CD4-positive, CD25-positive, alpha-beta regulatory T cell (primary cell): ENCODE measurements around the gene CFH. TPM values are rescaled to one million over a fixed set of nuclear protein-coding genes. Genes with fewer than 3 reads are reported as not detected.
A peak's percentile ranks its signal among the peaks of the same experiment; 100 is the strongest.

Experiments used
- ATAC-seq, 2 donors: fragments of 150-1000 bp; cut with Tn5 transposase; one replicate each; pipeline ENCODE4 v1.10.0; 2021; ENCODE audit warnings: low read depth in 2 of 2, moderate number of reproducible peaks in 2 of 2, moderate library complexity in 1 of 2
- DNase-seq, 3 donors: peaks; one replicate each; pipeline versions ENCODE4 v3.0.0 to v3.0.0-alpha.2; 2012 to 2022; ENCODE audit warnings: mixed read lengths in 1 of 3
- H3K27ac ChIP-seq: one replicate; pipeline ENCODE4 v1.7.0; 2013; ENCODE audit warnings: mild to moderate bottlenecking, low read length; ENCODE audit not compliant: insufficient read depth, poor library complexity, severe bottlenecking
- H3K27me3 ChIP-seq: one replicate; pipeline ENCODE4 v1.7.0; 2013; ENCODE audit warnings: low read length; ENCODE audit not compliant: control insufficient read depth, insufficient read depth
- H3K36me3 ChIP-seq: one replicate; pipeline ENCODE4 v1.7.0; 2013; ENCODE audit warnings: mild to moderate bottlenecking, low read length, moderate library complexity; ENCODE audit not compliant: control insufficient read depth, insufficient read depth
- H3K4me1 ChIP-seq: 2 replicates; pipeline ENCODE4 v1.7.0; 2013; ENCODE audit warnings: mild to moderate bottlenecking, low read length; ENCODE audit not compliant: insufficient read depth, control insufficient read depth, poor library complexity, severe bottlenecking
- H3K4me3 ChIP-seq: one replicate; pipeline ENCODE4 v1.7.0; 2013; ENCODE audit warnings: low read depth, mild to moderate bottlenecking, low read length, moderate library complexity
- H3K9me3 ChIP-seq, 2 experiments: 1 replicate in 1 of 2; 2 replicates in 1 of 2; pipeline ENCODE4 v1.7.0; 2013; ENCODE audit warnings: low read length in 2 of 2, mild to moderate bottlenecking in 1 of 2, moderate library complexity in 1 of 2; ENCODE audit not compliant: control insufficient read depth in 2 of 2
- H3K27ac Mint-ChIP-seq, 3 donors: one replicate each; pipeline ENCODE4 v1.8.0; 2020 to 2022; ENCODE audit warnings: mild to moderate bottlenecking in 3 of 3, mixed read lengths in 3 of 3, moderate library complexity in 2 of 3
- H3K27me3 Mint-ChIP-seq: one replicate; pipeline ENCODE4 v1.8.0; 2022; ENCODE audit warnings: mild to moderate bottlenecking, mixed read lengths
- H3K36me3 Mint-ChIP-seq: one replicate; pipeline ENCODE4 v1.8.0; 2020; ENCODE audit warnings: mixed read lengths
- H3K4me1 Mint-ChIP-seq, 4 donors: one replicate each; pipeline ENCODE4 v1.8.0; 2020 to 2022; ENCODE audit warnings: mixed read lengths in 4 of 4, mild to moderate bottlenecking in 1 of 4
- H3K4me3 Mint-ChIP-seq, 4 donors: one replicate each; pipeline ENCODE4 v1.8.0; 2020 to 2022; ENCODE audit warnings: mild to moderate bottlenecking in 4 of 4, mixed read lengths in 4 of 4, moderate library complexity in 3 of 4
- H3K9me3 Mint-ChIP-seq, 7 donors: one replicate each; pipeline ENCODE4 v1.8.0; 2020 to 2022; ENCODE audit warnings: mixed read lengths in 7 of 7, mild to moderate bottlenecking in 3 of 7, moderate library complexity in 2 of 7
- polyA plus RNA-seq, 4 donors: library from polyadenylated mRNA; unstranded; fragments of 300-500 nt; fragmentation: Illumina TruSeq; gene quantifications; one replicate each; pipeline ENCODE4 v1.2.3, GENCODE V29; 2021
- total RNA-seq: library from RNA; stranded (reverse); gene quantifications from one replicate; pipeline ENCODE4 v1.2.3, GENCODE V29; 2022

Gene CFH
- total and polyA plus RNA-seq, 5 donors from 2014 or later = 0.17 to 0.48 TPM; not detected in 3

DNA sequence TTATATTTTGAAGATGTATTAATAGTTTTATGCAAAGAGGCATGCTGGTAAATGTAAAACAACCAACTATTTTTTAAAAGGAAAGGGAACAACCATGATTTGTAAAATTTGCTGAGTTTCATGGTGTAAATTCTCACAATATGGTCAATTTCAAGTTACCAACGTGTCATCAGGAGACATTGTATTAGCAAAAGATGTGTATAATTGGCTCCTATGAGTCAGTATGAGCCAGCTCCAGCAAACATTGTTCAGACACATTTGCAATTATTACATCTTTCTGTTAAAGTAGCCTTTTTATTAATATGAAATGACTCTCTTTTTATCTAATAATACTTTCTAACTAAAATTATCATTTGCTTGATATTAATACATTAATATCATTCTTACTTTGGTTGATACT is 15.3 kb downstream of the CFH start:
- no peak overlapping the region for H3K4me3 ChIP-seq
- no peaks in the 10 kb centered on the region for H3K36me3 Mint-ChIP-seq
- H3K27ac ChIP-seq = no peak overlapping the region
- H3K9me3 Mint-ChIP-seq = no peaks in the 10 kb centered on the region
- no peaks in the 10 kb centered on the region for H3K27me3 ChIP-seq
- H3K9me3 ChIP-seq = no peaks in the 10 kb centered on the region
- H3K36me3 ChIP-seq = no peaks in the 10 kb centered on the region
- DNase-seq (no peak), ATAC-seq (no peak)
- no peaks in the 10 kb centered on the region for H3K4me1 ChIP-seq
- peaks cover 7% of the 10 kb centered on the region for H3K27me3 Mint-ChIP-seq
- H3K4me1 Mint-ChIP-seq = no peaks in the 10 kb centered on the region
- H3K4me3 Mint-ChIP-seq = no peak overlapping the region
- no peak overlapping the region for H3K27ac Mint-ChIP-seq

GRCh38 chr1:196669051-196669450 is 17.2 kb downstream of the CFH start:
- DNase-seq = no peak
- Histone ChIP-seq H3K4me1 (no peaks in the 10 kb centered on the region), H3K27me3 (no peaks in the 10 kb centered on the region), H3K27ac (no peak overlapping the region), H3K36me3 (no peaks in the 10 kb centered on the region), H3K9me3 (no peaks in the 10 kb centered on the region), H3K4me3 (no peak overlapping the region)
- no peak for ATAC-seq
- Mint-ChIP-seq H3K4me3 (no peak overlapping the region), H3K9me3 (no peaks in the 10 kb centered on the region), H3K27me3 (peaks cover 7% of the 10 kb centered on the region), H3K36me3 (no peaks in the 10 kb centered on the region), H3K27ac (no peak overlapping the region), H3K4me1 (no peaks in the 10 kb centered on the region)

DNA sequence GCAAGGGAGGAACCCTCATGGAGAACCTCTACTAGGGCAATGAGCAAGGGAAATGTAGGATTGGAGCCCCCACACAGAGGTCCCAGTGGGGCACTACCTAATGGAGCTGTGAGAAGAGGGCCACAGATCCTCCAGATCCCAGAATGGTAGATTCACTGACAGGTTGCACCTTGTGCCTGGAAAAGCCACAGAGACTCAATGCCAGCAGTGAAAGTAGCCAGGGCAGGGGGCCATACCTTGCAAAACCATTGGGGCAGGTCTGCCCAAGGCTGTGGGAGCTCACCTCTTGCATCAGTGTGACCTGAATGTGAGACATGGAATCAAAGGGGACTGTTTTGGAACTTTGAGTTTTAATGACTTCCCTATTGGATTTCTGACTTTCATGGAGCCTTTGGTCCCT is 17.9 kb downstream of the CFH start:
- H3K27me3 ChIP-seq = no peaks in the 10 kb centered on the region
- Mint-ChIP-seq H3K9me3 (no peaks in the 10 kb centered on the region), H3K4me1 (no peaks in the 10 kb centered on the region), H3K36me3 (no peaks in the 10 kb centered on the region), H3K4me3 (no peak overlapping the region), H3K27me3 (peaks cover 7% of the 10 kb centered on the region), H3K27ac (no peak overlapping the region)
- H3K4me1 ChIP-seq = no peaks in the 10 kb centered on the region
- H3K27ac ChIP-seq = no peak overlapping the region
- no peaks in the 10 kb centered on the region for H3K36me3 ChIP-seq
- H3K9me3 ChIP-seq = no peaks in the 10 kb centered on the region
- ATAC-seq (no peak), DNase-seq (no peak)
- H3K4me3 ChIP-seq = no peak overlapping the region

GRCh38 chr1:196674908-196675307 is 23.1 kb downstream of the CFH start:
- Mint-ChIP-seq H3K27ac (no peak overlapping the region), H3K36me3 (no peaks in the 10 kb centered on the region), H3K4me1 (no peaks in the 10 kb centered on the region), H3K9me3 (no peaks in the 10 kb centered on the region), H3K27me3 (peaks cover 4% of the 10 kb centered on the region), H3K4me3 (no peak overlapping the region)
- Histone ChIP-seq H3K36me3 (no peaks in the 10 kb centered on the region), H3K4me3 (no peak overlapping the region), H3K27ac (no peak overlapping the region), H3K4me1 (no peaks in the 10 kb centered on the region), H3K9me3 (no peaks in the 10 kb centered on the region), H3K27me3 (no peaks in the 10 kb centered on the region)
- ATAC-seq = no peak
- DNase-seq = no peak

DNA sequence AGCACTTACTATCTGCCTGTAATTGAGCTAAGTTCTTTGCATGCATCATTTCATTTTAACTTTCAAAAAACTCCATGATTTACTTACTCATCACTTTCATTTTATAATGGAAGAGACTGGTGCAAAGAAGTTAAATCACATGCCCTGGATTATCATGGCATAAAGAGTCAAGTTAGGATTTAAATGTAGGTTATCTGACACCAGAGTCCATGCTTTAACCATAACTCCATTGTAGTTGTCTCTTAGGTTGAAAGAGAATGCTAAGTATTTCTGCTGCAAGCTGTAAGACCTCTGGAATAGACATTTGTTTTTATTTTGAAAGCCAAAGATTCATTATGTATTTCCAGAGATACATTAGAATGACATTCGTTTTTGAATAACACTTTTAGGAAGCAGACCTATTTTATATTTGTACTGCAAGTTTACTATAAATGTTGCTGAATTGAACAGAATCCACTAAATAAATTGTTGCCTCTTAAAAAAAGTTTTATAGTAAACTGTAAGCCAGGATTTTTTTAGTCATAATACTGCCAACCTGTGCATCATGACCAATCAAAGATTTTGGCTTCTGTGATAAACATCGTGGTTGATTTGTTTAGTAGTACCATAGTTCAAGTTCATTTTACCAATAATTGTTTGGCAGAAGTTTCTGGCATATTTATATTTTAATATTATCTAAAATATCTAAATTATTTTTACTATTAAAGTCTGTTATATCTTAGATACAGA is 26.1 kb downstream of the CFH start:
- no peak overlapping the region for H3K4me3 Mint-ChIP-seq
- Histone ChIP-seq H3K4me3 (no peak overlapping the region), H3K9me3 (no peaks in the 10 kb centered on the region), H3K27ac (no peak overlapping the region), H3K4me1 (no peaks in the 10 kb centered on the region), H3K27me3 (no peaks in the 10 kb centered on the region), H3K36me3 (no peaks in the 10 kb centered on the region)
- peaks cover 0 to 3% (median 0%) of the 10 kb centered on the region in 7 donors for H3K9me3 Mint-ChIP-seq
- ATAC-seq = no peak
- no peaks in the 10 kb centered on the region for H3K4me1 Mint-ChIP-seq
- H3K27me3 Mint-ChIP-seq = no peaks in the 10 kb centered on the region
- no peak for DNase-seq
- H3K27ac Mint-ChIP-seq = no peak overlapping the region
- H3K36me3 Mint-ChIP-seq = no peaks in the 10 kb centered on the region

DNA sequence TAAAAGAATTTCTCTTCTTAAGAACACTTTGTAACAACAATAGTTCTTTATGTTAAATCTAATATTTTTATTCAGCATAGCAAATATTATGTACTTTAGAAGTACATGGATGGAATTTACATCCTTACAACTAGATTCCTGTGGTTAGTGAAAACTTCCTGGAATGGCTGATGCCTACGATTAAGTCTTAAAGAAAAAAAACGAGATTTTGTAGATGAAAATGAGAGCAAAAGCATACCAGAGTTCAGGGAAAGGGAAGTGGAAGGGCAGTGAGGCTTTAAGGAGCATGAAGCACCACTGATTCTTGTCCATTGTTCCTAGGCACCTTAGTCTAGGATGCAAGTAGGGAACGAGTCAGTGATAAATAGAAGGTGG is 26.7 kb downstream of the CFH start:
- H3K27me3 ChIP-seq = no peaks in the 10 kb centered on the region
- Mint-ChIP-seq H3K27me3 (no peaks in the 10 kb centered on the region), H3K36me3 (no peaks in the 10 kb centered on the region), H3K9me3 (peaks cover 0 to 5% (median 0%) of the 10 kb centered on the region in 7 donors), H3K4me3 (no peak overlapping the region), H3K27ac (no peak overlapping the region), H3K4me1 (no peaks in the 10 kb centered on the region)
- no peak overlapping the region for H3K27ac ChIP-seq
- ATAC-seq = no peak
- DNase-seq = no peak
- no peaks in the 10 kb centered on the region for H3K36me3 ChIP-seq
- no peaks in the 10 kb centered on the region for H3K4me1 ChIP-seq
- no peaks in the 10 kb centered on the region for H3K9me3 ChIP-seq
- no peak overlapping the region for H3K4me3 ChIP-seq

- ATAC-seq (no peak), DNase-seq (no peak)
- Histone ChIP-seq H3K27ac (no peak overlapping the region), H3K4me1 (no peaks in the 10 kb centered on the region), H3K27me3 (no peaks in the 10 kb centered on the region), H3K9me3 (no peaks in the 10 kb centered on the region), H3K36me3 (no peaks in the 10 kb centered on the region), H3K4me3 (no peak overlapping the region)
- peak overlapping the region in 1 of 3 donors; percentile 41 for H3K27ac Mint-ChIP-seq
- peaks cover 0 to 6% (median 0%) of the 10 kb centered on the region in 7 donors for H3K9me3 Mint-ChIP-seq
- H3K36me3 Mint-ChIP-seq = no peaks in the 10 kb centered on the region
- no peak overlapping the region for H3K4me3 Mint-ChIP-seq
- H3K4me1 Mint-ChIP-seq = no peaks in the 10 kb centered on the region
- H3K27me3 Mint-ChIP-seq = no peaks in the 10 kb centered on the region
These were observed 28.3 kb downstream of the CFH start for GRCh38 chr1:196680107-196680506.

DNA sequence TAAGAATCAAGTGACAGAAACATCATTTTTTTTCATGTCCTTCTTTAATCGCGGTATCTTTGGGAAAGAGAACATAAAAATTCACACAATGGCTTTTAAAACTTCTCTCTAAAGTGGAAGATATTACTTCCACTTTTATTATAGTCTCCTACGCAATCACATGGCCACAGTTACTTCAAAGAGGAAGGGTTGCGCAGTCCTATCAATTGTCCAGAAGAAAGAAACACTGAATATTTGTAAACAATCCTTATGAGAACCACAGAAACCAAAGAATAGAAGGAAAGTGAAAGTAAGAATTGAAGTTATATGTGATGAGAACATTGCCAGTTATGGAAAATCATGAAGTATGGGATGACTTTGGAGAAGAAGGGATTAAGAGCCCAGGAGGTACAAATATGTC is 32.6 kb downstream of the CFH start:
- no peaks in the 10 kb centered on the region for H3K27me3 Mint-ChIP-seq
- no peak for DNase-seq
- no peaks in the 10 kb centered on the region for H3K4me1 ChIP-seq
- no peak overlapping the region for H3K27ac Mint-ChIP-seq
- no peaks in the 10 kb centered on the region for H3K36me3 ChIP-seq
- no peak overlapping the region for H3K27ac ChIP-seq
- peaks cover 0 to 6% (median 2%) of the 10 kb centered on the region in 7 donors for H3K9me3 Mint-ChIP-seq
- no peak overlapping the region for H3K4me3 Mint-ChIP-seq
- no peaks in the 10 kb centered on the region for H3K36me3 Mint-ChIP-seq
- no peak for ATAC-seq
- H3K4me1 Mint-ChIP-seq = no peaks in the 10 kb centered on the region
- no peak overlapping the region for H3K4me3 ChIP-seq
- H3K9me3 ChIP-seq = no peaks in the 10 kb centered on the region
- no peaks in the 10 kb centered on the region for H3K27me3 ChIP-seq
